ENCODE results near the gene STOX2.

The STOX2 gene

GRCh38 chr4:183905081-183905592 lies at the start of gene STOX2:
Gene STOX2 (plus strand): TSS chr4:183905307. CDS start chr4:183906791, 1,484 bp downstream.
- DNase-seq (ENCODE audit: low spot score): no peak

- DNase-seq (ENCODE audit: low spot score): no peak
These were observed 49.5 kb upstream of the STOX2 start for GRCh38 chr4:183855323-183856190.

- DNase-seq (ENCODE audit: low spot score): no peak
These were observed 48.1 kb upstream of the STOX2 start for GRCh38 chr4:183857040-183857439.

GRCh38 chr4:183858011-183858615 lies 47.0 kb upstream of the STOX2 start:
- DNase-seq (ENCODE audit: low spot score): no peak

GRCh38 chr4:183860119-183860518 lies 45.0 kb upstream of the STOX2 start:
- DNase-seq (ENCODE audit: low spot score): no peak

- no peak for DNase-seq (ENCODE audit: low spot score)
These were observed 44.4 kb upstream of the STOX2 start for GRCh38 chr4:183860731-183861130.

GRCh38 chr4:183861426-183861825 lies 43.7 kb upstream of the STOX2 start:
- DNase-seq (ENCODE audit: low spot score): no peak

- no peak for DNase-seq (ENCODE audit: low spot score)
These were observed 41.8 kb upstream of the STOX2 start for GRCh38 chr4:183863155-183863825.

GRCh38 chr4:183867247-183867646 lies 37.9 kb upstream of the STOX2 start:
- no peak for DNase-seq (ENCODE audit: low spot score)

- no peak for DNase-seq (ENCODE audit: low spot score)
These were observed 34.1 kb upstream of the STOX2 start for GRCh38 chr4:183870997-183871396.

- no peak for DNase-seq (ENCODE audit: low spot score)
These were observed 33.5 kb upstream of the STOX2 start for GRCh38 chr4:183871581-183871980.

- no peak for DNase-seq (ENCODE audit: low spot score)
These were observed 32.6 kb upstream of the STOX2 start for GRCh38 chr4:183872531-183872930.

- DNase-seq (ENCODE audit: low spot score): no peak
These were observed 31.5 kb upstream of the STOX2 start for GRCh38 chr4:183873409-183874185.

- DNase-seq (ENCODE audit: low spot score): no peak
These were observed 29.8 kb upstream of the STOX2 start for GRCh38 chr4:183875251-183875825.

- DNase-seq (ENCODE audit: low spot score): no peak
These were observed 28.7 kb upstream of the STOX2 start for GRCh38 chr4:183876268-183876934.

- no peak for DNase-seq (ENCODE audit: low spot score)
These were observed 26.7 kb upstream of the STOX2 start for GRCh38 chr4:183878251-183878970.

GRCh38 chr4:183885205-183885720 lies 19.8 kb upstream of the STOX2 start:
- DNase-seq (ENCODE audit: low spot score): no peak

- no peak for DNase-seq (ENCODE audit: low spot score)
These were observed 17.8 kb upstream of the STOX2 start for GRCh38 chr4:183887351-183887750.

- DNase-seq (ENCODE audit: low spot score): no peak
These were observed 16.5 kb upstream of the STOX2 start for GRCh38 chr4:183888564-183888963.

GRCh38 chr4:183889190-183889589 lies 15.9 kb upstream of the STOX2 start:
- no peak for DNase-seq (ENCODE audit: low spot score)
